Stimulated activated CD8-positive, alpha-beta memory T cell treated with anti-CD3 and anti-CD28 coated beads, Interleukin-2, amount 100 ng/mL, for 1 hour (primary cell): ENCODE data around the gene CD14.
"Not testable (repeated sequence)": the region's sequence is repeated elsewhere in the genome, so short reads cannot be mapped to it uniquely, and the experiment has no call there.

ENCODE experiments used
- DNase-seq, 2 donors: peaks; one replicate each; pipeline ENCODE4 v3.0.0-alpha.2; 2020; ENCODE audit warnings: low read depth in 2 of 2

The CD14 gene

DNA sequence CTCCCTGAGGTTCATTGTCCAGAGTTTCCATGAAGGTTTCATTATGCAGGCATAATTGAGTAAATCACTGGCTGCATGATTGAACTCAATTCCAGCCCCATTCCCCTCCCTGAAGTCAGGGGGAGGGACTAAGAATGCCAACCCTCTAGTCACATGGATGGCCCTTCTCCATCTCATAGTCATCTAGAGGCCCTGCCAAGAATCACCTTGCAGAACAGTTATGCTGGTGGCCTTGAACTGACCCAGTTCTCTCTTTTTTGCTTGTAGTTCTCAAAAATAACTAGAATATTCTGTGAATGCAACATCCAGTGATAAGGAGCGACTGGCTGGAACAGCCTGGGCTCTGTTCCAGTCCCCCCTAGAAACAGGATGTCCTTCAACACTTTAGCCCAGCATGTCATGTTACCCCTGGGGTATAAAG, 36.6 kb downstream of the CD14 start:
- DNase-seq: no peak

DNA sequence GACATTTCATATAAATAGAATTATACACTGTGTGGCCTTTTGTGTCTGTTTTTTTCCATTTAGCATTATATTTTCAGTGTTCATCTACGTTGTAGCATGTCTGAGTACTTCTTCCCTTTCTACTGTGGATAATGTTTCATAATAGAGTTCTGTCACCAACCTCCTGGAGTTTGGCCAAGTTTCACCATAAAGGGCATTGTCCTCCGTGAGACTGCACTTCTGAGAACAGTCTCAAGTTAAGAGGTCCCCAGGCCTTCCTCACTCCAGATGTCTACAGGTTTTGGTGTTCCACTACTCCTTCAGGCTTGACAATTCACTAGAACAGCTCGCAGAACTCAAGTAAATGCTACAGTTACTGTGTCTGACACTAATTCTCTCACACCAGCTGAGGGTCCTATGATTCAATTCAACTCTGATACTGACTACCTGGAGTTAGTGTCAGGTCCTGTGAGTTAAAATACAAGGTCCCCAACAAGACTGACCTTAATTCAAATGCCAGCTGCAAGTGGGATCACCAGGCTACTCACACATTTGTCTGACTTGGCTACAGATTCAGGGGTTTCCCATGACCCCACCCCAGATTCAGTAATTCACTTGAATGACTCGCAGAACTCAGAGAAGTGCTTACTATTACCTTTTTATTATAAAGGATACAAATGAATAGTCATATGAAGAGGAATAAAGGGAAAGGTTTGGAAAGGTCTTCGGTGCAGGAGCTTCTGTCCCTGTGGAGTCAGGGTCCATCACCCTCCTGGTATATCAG, 37.3 kb downstream of the CD14 start:
- no peak for DNase-seq

DNA sequence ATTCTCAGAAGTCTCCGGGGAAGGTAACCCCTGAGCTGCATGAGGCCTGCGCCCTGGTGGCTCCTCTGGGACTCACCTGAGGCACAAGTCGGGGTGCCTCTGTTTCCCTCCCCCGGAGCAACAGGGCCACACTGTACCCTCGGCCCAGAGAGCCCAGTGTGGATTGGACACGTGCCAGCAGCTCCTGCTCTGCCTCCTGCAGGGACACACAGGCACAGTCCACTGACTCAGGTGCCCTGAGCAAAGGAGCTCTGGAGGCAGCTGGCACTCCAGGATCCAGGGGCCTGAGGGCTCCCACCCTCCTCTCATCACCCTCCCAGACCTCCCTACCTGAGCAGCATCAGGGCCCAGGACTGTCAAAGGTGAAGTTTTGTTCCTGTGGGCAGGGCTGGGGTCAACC, 38.8 kb downstream of the CD14 start:
- no peak for DNase-seq

DNA sequence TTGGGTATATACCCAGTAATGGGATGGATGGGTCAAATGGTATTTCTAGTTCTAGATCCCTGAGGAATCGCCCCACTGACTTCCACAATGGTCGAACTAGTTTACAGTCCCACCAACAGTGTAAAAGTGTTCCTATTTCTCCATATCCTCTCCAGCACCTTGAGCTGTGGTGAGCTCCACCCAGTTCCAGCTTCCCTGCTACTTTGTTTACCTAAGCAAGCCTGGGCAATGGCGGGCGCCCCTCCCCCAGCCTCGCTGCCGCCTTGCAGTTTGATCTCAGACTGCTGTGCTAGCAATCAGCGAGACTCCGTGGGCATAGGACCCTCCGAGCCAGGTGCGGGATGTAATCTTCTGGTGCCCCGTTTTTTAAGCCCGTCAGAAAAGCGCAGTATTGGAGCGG, 39.9 kb downstream of the CD14 start:
- DNase-seq: not testable (repeated sequence)

DNA sequence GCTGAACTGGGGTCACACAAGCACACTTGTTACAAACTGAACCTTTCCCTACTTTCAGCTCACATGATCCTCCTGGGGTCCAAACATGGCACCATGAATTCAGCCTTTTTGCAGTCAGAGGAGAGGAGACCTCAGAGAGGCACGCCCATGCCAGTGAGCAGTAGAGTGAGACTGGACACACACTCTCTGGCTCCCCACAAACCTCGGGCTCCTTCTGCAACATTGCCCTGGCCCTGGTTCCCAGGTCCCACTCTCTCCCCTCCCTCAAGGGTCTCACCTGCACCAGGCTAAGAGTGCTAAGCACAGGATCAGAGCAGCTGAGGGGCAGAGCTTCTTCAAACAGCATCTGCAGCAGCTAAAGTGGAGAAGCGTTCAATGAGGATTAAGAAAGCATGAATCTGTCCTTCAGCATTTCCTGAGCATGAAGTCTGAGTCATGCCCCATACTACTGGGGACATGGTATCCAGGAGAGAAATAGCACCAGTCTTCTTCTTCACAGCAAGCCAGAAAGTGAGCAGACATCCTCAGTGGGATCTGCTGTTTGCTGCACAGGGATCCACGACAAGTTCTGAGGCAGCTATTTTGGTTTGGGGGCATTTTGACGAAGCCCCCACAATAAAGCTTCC, 41.1 kb downstream of the CD14 start:
- DNase-seq: no peak

DNA sequence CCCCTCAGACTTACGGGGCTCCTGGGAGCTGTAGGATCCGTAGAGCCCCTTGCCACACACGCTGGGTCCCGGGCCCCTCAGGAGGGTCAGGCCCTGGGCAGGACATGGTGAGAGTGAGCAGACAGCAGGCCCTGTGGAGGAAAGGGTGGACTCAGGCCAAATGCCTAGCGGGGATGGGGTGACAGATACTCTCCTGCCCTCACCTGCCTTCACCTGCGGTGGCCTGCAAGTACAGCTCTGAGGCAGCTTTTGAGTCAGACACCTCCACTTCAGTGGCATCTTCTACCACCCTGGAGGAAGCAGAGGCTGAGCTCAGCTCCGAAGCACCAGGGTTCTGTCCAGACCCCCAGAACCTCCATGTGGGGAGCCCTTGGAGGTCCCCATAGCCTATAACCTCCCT, 42.1 kb downstream of the CD14 start:
- no peak for DNase-seq

DNA sequence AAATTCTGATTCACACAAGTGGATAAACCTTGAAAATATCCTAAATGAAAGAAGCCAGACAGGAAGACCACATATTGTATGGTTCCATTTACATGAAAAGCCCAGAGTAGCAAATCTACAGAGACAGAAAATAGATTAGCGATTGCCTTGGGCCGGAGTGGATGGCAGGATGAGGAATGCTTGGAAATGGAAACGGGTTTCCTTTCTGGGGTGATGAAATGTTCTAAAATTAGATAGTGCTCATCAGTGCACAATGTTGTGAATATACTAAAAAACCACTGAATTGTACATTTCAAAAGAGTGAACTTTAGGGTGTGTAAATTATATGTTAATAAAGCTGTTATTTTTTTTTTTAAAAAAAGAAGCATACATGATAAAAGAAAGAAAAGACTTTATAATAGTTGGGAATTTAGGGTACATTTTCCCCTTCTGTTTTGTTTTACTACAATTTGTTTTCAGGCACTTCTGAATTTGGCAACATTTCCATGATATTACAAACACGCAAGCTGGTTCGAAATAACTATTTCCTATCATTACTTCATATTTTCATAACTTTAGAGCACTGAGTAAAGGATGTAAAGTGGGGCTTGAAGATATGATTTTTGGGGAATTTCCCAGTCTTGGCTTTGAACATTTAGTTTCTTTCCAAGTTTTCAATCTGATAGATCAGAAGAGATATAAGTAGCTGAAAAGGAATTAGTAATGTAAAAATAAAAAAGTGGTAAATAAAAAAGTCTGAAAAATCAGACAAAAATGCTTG, 44.5 kb downstream of the CD14 start:
- no peak for DNase-seq

DNA sequence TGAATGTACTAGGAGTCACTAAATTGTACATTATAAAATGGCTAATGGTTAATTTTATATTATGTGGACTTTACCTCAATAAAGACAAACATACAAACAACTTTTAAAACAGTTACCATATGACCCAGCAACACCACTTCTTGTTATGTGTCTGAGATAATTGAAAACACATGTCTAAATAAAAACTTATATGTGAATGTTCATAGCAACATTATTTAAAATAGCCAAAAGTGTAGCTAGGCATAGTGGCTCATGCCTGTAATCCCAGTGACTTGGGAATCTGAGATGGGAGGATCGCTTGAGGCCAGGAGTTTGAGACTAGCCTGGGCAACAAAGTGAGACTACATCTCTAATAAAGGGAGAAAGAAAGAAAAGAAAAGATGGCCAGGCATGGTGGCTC, 45.5 kb downstream of the CD14 start:
- DNase-seq: no peak
